ENCODE measurements around the gene MRGPRD. TPM values are rescaled to one million over a fixed set of nuclear protein-coding genes. Genes with fewer than 3 reads are reported as not detected.

MRGPRD gene
- total and polyA plus RNA-seq, 2 of the 13 experiments (the other 11 are each of a cell fraction or from before 2014, with no cell fraction given) = not detected

DNA sequence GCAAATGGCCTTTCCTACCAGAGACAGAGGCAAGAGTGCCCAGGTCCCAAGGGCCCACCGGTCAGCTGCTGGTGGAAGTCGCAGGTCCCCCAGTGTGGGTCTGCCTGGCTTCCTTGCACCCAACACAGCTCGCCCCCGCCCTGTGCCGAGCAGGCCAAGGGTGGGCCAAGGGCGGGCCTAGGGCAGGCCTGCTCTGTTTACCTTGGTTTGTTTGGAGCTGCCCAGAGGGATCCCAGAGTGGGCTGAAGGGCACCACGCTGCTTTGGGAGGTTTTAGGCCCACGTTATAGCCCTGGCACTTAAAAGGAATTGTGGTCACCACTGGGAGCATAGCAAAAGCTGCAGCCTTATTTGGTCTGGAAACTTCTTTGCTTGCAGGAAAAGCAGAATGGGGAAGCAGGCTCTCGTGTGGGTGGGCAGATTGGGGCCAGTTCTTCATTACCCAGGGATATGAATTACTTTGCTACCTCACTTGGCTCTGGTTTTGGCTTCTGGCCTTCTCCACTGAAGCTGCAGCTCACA is 38.0 kb downstream of the MRGPRD start:
- Histone ChIP-seq H3K9me3 (ENCODE audit: low read length) (no peaks in the 10 kb centered on the region), H3K79me2 (ENCODE audit: insufficient read depth, low read length) (no peaks in the 10 kb centered on the region), H3K36me3 (replicated peaks in 1 of 2; ENCODE audit: control insufficient read depth in 1 of 2, insufficient read depth in 2 of 2, low read length in 2 of 2) (peaks cover 2 to 5% of the 10 kb centered on the region in 2 experiments; a peak in 3 of 5 replicates), H3K27me3 (ENCODE audit: control insufficient read depth in 1 of 2, insufficient read depth in 2 of 2, low read length in 2 of 2) (no peaks in the 10 kb centered on the region), H3K9ac (ENCODE audit: insufficient read depth, low read depth, low read length) (no peak overlapping the region), H3K4me2 (ENCODE audit: low read depth, low read length) (no peak overlapping the region), H3K27ac (ENCODE audit: extremely low read length, insufficient read depth, low read length) (no peak overlapping the region), H3K4me1 (ENCODE audit: insufficient read depth, low read length) (no peaks in the 10 kb centered on the region), H3K4me3 (replicated peaks in 1 of 3; ENCODE audit: insufficient read depth in 1 of 3, low read depth in 2 of 3, low read length in 3 of 3) (no peak overlapping the region), H4K20me1 (ENCODE audit: insufficient read depth, low read length) (no peaks in the 10 kb centered on the region), H2AFZ (ENCODE audit: low read length) (no peak overlapping the region)
- BruUV-seq (replicated peaks) = no TSS peak
- TF ChIP-seq AGO2 (optimal IDR thresholded peaks at IDR 0.05; ENCODE audit: low read depth, low read length) = peak; percentile 12
- TF ChIP-seq, protein P1, sequence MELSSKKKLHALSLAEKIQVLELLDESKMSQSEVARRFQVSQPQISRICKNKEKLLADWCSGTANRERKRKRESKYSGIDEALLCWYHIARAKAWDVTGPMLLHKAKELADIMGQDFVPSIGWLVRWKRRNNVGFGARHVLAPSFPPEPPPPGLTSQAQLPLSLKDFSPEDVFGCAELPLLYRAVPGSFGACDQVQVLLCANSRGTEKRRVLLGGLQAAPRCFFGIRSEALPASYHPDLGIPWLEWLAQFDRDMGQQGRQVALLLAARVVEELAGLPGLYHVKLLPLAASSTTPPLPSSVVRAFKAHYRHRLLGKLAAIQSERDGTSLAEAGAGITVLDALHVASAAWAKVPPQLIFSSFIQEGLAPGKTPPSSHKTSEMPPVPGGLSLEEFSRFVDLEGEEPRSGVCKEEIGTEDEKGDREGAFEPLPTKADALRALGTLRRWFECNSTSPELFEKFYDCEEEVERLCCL (CRISPR knock-in tag; IDR thresholded peaks at IDR 0.05; ENCODE audit: borderline replicate concordance) = no peak
- TF ChIP-seq, protein P2, sequence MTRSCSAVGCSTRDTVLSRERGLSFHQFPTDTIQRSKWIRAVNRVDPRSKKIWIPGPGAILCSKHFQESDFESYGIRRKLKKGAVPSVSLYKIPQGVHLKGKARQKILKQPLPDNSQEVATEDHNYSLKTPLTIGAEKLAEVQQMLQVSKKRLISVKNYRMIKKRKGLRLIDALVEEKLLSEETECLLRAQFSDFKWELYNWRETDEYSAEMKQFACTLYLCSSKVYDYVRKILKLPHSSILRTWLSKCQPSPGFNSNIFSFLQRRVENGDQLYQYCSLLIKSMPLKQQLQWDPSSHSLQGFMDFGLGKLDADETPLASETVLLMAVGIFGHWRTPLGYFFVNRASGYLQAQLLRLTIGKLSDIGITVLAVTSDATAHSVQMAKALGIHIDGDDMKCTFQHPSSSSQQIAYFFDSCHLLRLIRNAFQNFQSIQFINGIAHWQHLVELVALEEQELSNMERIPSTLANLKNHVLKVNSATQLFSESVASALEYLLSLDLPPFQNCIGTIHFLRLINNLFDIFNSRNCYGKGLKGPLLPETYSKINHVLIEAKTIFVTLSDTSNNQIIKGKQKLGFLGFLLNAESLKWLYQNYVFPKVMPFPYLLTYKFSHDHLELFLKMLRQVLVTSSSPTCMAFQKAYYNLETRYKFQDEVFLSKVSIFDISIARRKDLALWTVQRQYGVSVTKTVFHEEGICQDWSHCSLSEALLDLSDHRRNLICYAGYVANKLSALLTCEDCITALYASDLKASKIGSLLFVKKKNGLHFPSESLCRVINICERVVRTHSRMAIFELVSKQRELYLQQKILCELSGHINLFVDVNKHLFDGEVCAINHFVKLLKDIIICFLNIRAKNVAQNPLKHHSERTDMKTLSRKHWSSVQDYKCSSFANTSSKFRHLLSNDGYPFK (CRISPR knock-in tag; IDR thresholded peaks at IDR 0.05; ENCODE audit: borderline replicate concordance) = no peak
- CTCF ChIA-PET (ENCODE audit: low intra/inter-chr PET ratio, low total read pairs) = no interaction called here
- peak; percentile 28 for ATAC-seq
- DNase-seq (ENCODE audit: low spot score) = no peak
- intact Hi-C loops (cut with micrococcal nuclease; ENCODE audit: unreplicated experiment) (no loop called here), in situ Hi-C loops (cut with HindIII; ENCODE audit: extremely low pct_ligation_motif_present, low pct_unique_long_range_greater_than_20kb) (no loop called here)
- WGBS (ENCODE audit: low lambda C conversion rate) = 54% methylated on average over 2 of the region's 9 CpGs
- FAIRE-seq = no peak
- POLR2A ChIA-PET = no interaction called here

Data from HepG2 (cell line).